WTC11 (cell line): Measurements from ENCODE around the gene EFNA5. TPM values are rescaled to one million over a fixed set of nuclear protein-coding genes. Genes with fewer than 3 reads are reported as not detected.

Experiments used
- ATAC-seq: fragments of 200-7000 bp; cut with Tn5 transposase; 2 replicates; pipeline ENCODE4 v1.10.0; 2021; ENCODE audit warnings: mild to moderate bottlenecking, moderate library complexity
- CTCF ChIA-PET: fragments of 300-600 bp; sonication (Branson Sonifier 250); formaldehyde crosslinking; loops from one replicate; lab custom pipeline; 2021; ENCODE audit warnings: antibody characterized with exemption; lab: Charles Lee
- POLR2A ChIA-PET: fragments of 350-600 bp; sonication (Branson Sonifier 250); formaldehyde crosslinking; loops from one replicate; lab custom pipeline; 2021; ENCODE audit warnings: antibody characterized with exemption; lab: Charles Lee
- DNase-seq: peaks from one replicate; pipeline ENCODE4 v3.0.0; 2021; ENCODE audit warnings: low spot score
- H3K27ac Mint-ChIP-seq: 2 replicates; pipeline ENCODE4 v1.8.0; 2021; ENCODE audit warnings: mixed read lengths
- H3K27me3 Mint-ChIP-seq: 2 replicates; pipeline ENCODE4 v1.8.0; 2021; ENCODE audit warnings: low read depth, mild to moderate bottlenecking, moderate library complexity, mixed read lengths
- H3K36me3 Mint-ChIP-seq: 2 replicates; pipeline ENCODE4 v1.8.0; 2021; ENCODE audit warnings: mixed read lengths
- H3K4me1 Mint-ChIP-seq: 2 replicates; pipeline ENCODE4 v1.8.0; 2022; ENCODE audit warnings: mixed read lengths
- H3K4me3 Mint-ChIP-seq: 2 replicates; pipeline ENCODE4 v1.8.0; 2021; ENCODE audit warnings: mild to moderate bottlenecking, moderate library complexity, mixed read lengths
- H3K9me3 Mint-ChIP-seq: 2 replicates; pipeline ENCODE4 v1.8.0; 2021; ENCODE audit warnings: mixed read lengths
- AFF4 ChIP-seq: sonication (generic); formaldehyde crosslinking; IDR thresholded peaks from 2 replicates; pipeline ENCODE4 v1.8.1; 2023; ENCODE audit warnings: mild to moderate bottlenecking, missing genetic modification reagents, borderline replicate concordance
- CREB1 ChIP-seq: sonication (generic); formaldehyde crosslinking; IDR thresholded peaks from 2 replicates; pipeline ENCODE4 v1.8.0; 2023; ENCODE audit warnings: mild to moderate bottlenecking, missing genetic modification reagents
- ELF4 ChIP-seq: sonication (generic); formaldehyde crosslinking; IDR thresholded peaks from 2 replicates; pipeline ENCODE4 v1.8.1; 2022; ENCODE audit warnings: low read depth, mild to moderate bottlenecking, moderate library complexity, missing genetic modification reagents
- EMX1 ChIP-seq: fragments of 250-450 bp; sonication (Bioruptor Pico); IDR thresholded peaks from 2 replicates; pipeline ENCODE4 v1.8.0; 2021; ENCODE audit warnings: mild to moderate bottlenecking
- FOXJ3 ChIP-seq: sonication (generic); formaldehyde crosslinking; IDR thresholded peaks from 2 replicates; pipeline ENCODE4 v1.9.0; 2021; ENCODE audit warnings: missing genetic modification reagents, mild to moderate bottlenecking, borderline replicate concordance
- GTF2I ChIP-seq: fragments of 250-450 bp; sonication (Bioruptor Pico); conservative IDR thresholded peaks from 2 replicates; pipeline ENCODE4 v1.4.0; 2021; ENCODE audit warnings: mild to moderate bottlenecking
- PRRX2 ChIP-seq: fragments of 250-450 bp; sonication (Bioruptor Pico); IDR thresholded peaks from 2 replicates; pipeline ENCODE4 v1.8.0; 2021; ENCODE audit warnings: mild to moderate bottlenecking
- SOX15 ChIP-seq: fragments of 250-450 bp; sonication (Bioruptor Pico); IDR thresholded peaks from 2 replicates; pipeline ENCODE4 v1.9.0; 2021; ENCODE audit warnings: mild to moderate bottlenecking
- SP1 ChIP-seq: sonication (generic); formaldehyde crosslinking; conservative IDR thresholded peaks from 2 replicates; pipeline ENCODE4 v1.8.1; 2022; ENCODE audit warnings: missing genetic modification reagents
- ZNF263 ChIP-seq: sonication (generic); formaldehyde crosslinking; IDR thresholded peaks from 2 replicates; pipeline ENCODE4 v1.8.1; 2022; ENCODE audit warnings: low read depth, mild to moderate bottlenecking, moderate library complexity, missing genetic modification reagents
- ZNF423 ChIP-seq: fragments of 250-450 bp; sonication (Bioruptor Pico); IDR thresholded peaks from 2 replicates; pipeline ENCODE4 v2.1.2; 2022; ENCODE audit warnings: mild to moderate bottlenecking, moderate library complexity
- ZSCAN18 ChIP-seq: fragments of 250-450 bp; sonication (Bioruptor Pico); IDR thresholded peaks from 2 replicates; pipeline ENCODE4 v2.1.2; 2022; ENCODE audit warnings: mild to moderate bottlenecking, moderate library complexity
- total RNA-seq: library from RNA; stranded (reverse); gene quantifications from 3 replicates; pipeline ENCODE4 v1.2.3, GENCODE V29; 2021
- TF ChIP-seq, protein P1 (sequence below): fragments of 250-450 bp; sonication (Bioruptor Pico); IDR thresholded peaks from 2 replicates; pipeline ENCODE4 v1.9.0; 2021; ENCODE audit warnings: moderate library complexity, mild to moderate bottlenecking, inconsistent platforms, borderline replicate concordance
- TF ChIP-seq, protein P2 (sequence below): sonication (generic); formaldehyde crosslinking; IDR thresholded peaks from 2 replicates; pipeline ENCODE4 v1.8.1; 2022; ENCODE audit warnings: low read depth, missing genetic modification reagents, borderline replicate concordance
- TF ChIP-seq, protein P3 (sequence below): sonication (generic); formaldehyde crosslinking; IDR thresholded peaks from 2 replicates; pipeline ENCODE4 v1.8.0; 2022; ENCODE audit warnings: missing genetic modification reagents
- TF ChIP-seq, protein P4 (sequence below): sonication (generic); formaldehyde crosslinking; IDR thresholded peaks from 2 replicates; pipeline ENCODE4 v1.8.1; 2022; ENCODE audit warnings: mild to moderate bottlenecking, missing genetic modification reagents, moderate library complexity, borderline replicate concordance
- TF ChIP-seq, protein P5 (sequence below): fragments of 250-450 bp; sonication (Bioruptor Pico); IDR thresholded peaks from 2 replicates; pipeline ENCODE4 v1.9.0; 2021; ENCODE audit warnings: mild to moderate bottlenecking
- TF ChIP-seq, protein P6 (sequence below): sonication (generic); formaldehyde crosslinking; IDR thresholded peaks from 2 replicates; pipeline ENCODE4 v1.8.1; 2023; ENCODE audit warnings: mild to moderate bottlenecking, missing genetic modification reagents

Gene EFNA5
- total RNA-seq, 1 experiment from 2014 or later, result 17.4 TPM

- TF ChIP-seq, protein P1, sequence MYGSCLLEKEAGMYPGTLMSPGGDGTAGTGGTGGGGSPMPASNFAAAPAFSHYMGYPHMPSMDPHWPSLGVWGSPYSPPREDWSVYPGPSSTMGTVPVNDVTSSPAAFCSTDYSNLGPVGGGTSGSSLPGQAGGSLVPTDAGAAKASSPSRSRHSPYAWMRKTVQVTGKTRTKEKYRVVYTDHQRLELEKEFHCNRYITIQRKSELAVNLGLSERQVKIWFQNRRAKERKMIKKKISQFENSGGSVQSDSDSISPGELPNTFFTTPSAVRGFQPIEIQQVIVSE (CRISPR knock-in tag), result no peak
- TF ChIP-seq, protein P2, sequence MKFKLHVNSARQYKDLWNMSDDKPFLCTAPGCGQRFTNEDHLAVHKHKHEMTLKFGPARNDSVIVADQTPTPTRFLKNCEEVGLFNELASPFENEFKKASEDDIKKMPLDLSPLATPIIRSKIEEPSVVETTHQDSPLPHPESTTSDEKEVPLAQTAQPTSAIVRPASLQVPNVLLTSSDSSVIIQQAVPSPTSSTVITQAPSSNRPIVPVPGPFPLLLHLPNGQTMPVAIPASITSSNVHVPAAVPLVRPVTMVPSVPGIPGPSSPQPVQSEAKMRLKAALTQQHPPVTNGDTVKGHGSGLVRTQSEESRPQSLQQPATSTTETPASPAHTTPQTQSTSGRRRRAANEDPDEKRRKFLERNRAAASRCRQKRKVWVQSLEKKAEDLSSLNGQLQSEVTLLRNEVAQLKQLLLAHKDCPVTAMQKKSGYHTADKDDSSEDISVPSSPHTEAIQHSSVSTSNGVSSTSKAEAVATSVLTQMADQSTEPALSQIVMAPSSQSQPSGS (CRISPR knock-in tag), result no peak
- TF ChIP-seq, protein P3, sequence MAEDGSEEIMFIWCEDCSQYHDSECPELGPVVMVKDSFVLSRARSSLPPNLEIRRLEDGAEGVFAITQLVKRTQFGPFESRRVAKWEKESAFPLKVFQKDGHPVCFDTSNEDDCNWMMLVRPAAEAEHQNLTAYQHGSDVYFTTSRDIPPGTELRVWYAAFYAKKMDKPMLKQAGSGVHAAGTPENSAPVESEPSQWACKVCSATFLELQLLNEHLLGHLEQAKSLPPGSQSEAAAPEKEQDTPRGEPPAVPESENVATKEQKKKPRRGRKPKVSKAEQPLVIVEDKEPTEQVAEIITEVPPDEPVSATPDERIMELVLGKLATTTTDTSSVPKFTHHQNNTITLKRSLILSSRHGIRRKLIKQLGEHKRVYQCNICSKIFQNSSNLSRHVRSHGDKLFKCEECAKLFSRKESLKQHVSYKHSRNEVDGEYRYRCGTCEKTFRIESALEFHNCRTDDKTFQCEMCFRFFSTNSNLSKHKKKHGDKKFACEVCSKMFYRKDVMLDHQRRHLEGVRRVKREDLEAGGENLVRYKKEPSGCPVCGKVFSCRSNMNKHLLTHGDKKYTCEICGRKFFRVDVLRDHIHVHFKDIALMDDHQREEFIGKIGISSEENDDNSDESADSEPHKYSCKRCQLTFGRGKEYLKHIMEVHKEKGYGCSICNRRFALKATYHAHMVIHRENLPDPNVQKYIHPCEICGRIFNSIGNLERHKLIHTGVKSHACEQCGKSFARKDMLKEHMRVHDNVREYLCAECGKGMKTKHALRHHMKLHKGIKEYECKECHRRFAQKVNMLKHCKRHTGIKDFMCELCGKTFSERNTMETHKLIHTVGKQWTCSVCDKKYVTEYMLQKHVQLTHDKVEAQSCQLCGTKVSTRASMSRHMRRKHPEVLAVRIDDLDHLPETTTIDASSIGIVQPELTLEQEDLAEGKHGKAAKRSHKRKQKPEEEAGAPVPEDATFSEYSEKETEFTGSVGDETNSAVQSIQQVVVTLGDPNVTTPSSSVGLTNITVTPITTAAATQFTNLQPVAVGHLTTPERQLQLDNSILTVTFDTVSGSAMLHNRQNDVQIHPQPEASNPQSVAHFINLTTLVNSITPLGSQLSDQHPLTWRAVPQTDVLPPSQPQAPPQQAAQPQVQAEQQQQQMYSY (CRISPR knock-in tag), result no peak
- TF ChIP-seq ELF4 (CRISPR knock-in tag) (no peak), GTF2I (CRISPR knock-in tag) (no peak), FOXJ3 (CRISPR knock-in tag) (no peak)
These were observed 156.4 kb downstream of the EFNA5 start (continued) for GRCh38 chr5:107514305-107514704.

- TF ChIP-seq ZSCAN18 (CRISPR knock-in tag) (no peak), EMX1 (no peak), ZNF423 (CRISPR knock-in tag) (no peak), SP1 (no peak), PRRX2 (CRISPR knock-in tag) (no peak), SOX15 (CRISPR knock-in tag) (no peak), AFF4 (CRISPR knock-in tag) (no peak), CREB1 (CRISPR knock-in tag) (no peak), ZNF263 (CRISPR knock-in tag) (no peak)
- TF ChIP-seq, protein P4, sequence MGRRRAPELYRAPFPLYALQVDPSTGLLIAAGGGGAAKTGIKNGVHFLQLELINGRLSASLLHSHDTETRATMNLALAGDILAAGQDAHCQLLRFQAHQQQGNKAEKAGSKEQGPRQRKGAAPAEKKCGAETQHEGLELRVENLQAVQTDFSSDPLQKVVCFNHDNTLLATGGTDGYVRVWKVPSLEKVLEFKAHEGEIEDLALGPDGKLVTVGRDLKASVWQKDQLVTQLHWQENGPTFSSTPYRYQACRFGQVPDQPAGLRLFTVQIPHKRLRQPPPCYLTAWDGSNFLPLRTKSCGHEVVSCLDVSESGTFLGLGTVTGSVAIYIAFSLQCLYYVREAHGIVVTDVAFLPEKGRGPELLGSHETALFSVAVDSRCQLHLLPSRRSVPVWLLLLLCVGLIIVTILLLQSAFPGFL (CRISPR knock-in tag), result no peak
- TF ChIP-seq, protein P5, sequence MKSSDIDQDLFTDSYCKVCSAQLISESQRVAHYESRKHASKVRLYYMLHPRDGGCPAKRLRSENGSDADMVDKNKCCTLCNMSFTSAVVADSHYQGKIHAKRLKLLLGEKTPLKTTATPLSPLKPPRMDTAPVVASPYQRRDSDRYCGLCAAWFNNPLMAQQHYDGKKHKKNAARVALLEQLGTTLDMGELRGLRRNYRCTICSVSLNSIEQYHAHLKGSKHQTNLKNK, result no peak
- TF ChIP-seq, protein P6, sequence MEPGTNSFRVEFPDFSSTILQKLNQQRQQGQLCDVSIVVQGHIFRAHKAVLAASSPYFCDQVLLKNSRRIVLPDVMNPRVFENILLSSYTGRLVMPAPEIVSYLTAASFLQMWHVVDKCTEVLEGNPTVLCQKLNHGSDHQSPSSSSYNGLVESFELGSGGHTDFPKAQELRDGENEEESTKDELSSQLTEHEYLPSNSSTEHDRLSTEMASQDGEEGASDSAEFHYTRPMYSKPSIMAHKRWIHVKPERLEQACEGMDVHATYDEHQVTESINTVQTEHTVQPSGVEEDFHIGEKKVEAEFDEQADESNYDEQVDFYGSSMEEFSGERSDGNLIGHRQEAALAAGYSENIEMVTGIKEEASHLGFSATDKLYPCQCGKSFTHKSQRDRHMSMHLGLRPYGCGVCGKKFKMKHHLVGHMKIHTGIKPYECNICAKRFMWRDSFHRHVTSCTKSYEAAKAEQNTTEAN, result no peak
- POLR2A ChIA-PET, result no interaction called here
- CTCF ChIA-PET, result interaction anchor here (0.8 to 3.6 kb wide), 5 partner anchors 14 to 832 kb away, joined by 3 to 14 read pairs (median 3); no protein-coding TSS in a partner anchor
- H3K27me3 Mint-ChIP-seq, result no peaks in the 10 kb centered on the region
- no peak for DNase-seq
- no peak overlapping the region for H3K27ac Mint-ChIP-seq
- H3K36me3 Mint-ChIP-seq, result no peaks in the 10 kb centered on the region
- H3K9me3 Mint-ChIP-seq, result no peaks in the 10 kb centered on the region
- ATAC-seq, result no peak
- H3K4me3 Mint-ChIP-seq, result no peak overlapping the region
- H3K4me1 Mint-ChIP-seq, result peaks cover 66% of the 10 kb centered on the region
These were observed 157.2 kb downstream of the EFNA5 start for GRCh38 chr5:107513337-107514085.
